Measurements from ENCODE around the gene TOM1.
"Not testable (repeated sequence)": the region's sequence is repeated elsewhere in the genome, so short reads cannot be mapped to it uniquely, and the experiment has no call there.

Gene TOM1

DNA sequence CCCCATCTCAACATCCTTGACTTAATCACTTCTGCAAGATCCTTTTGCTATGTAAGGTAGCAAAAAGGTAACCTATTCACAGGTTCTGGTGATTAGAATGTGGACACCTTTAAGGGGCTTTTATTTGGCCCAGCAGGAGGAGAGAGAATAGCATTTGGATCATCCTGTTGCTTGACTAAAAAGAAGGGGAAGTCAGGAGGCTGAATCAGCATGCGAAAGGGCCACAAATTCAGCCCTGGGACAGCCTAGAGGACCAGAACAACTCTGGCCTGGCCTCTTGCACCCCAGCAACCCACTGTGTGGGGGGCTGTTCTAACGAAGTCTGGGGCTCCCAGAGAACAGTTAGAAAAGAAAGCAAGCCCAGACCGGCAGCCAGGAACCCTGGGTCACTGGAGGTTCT is 78.0 kb downstream of the TOM1 start:
- no peak for DNase-seq

DNA sequence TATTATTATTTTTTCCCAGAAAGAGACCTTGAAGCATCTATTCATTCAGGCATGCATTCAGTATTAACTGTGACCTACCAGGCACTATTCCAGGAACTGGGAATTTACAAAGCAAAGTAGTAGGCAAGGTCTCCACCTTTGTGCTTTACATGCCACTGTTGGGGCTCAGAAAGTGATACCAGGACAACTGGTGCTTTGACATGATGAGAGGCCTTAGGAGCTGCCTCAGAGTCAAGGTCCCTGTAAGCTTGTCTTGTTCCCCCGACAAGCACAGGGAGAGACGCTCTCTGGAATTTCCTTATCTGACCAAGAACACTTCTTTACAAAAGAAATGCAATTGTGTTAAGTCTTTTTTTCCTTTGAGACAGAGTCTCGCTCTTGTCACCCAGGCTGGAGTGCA is 78.9 kb downstream of the TOM1 start:
- no peak for DNase-seq

DNA sequence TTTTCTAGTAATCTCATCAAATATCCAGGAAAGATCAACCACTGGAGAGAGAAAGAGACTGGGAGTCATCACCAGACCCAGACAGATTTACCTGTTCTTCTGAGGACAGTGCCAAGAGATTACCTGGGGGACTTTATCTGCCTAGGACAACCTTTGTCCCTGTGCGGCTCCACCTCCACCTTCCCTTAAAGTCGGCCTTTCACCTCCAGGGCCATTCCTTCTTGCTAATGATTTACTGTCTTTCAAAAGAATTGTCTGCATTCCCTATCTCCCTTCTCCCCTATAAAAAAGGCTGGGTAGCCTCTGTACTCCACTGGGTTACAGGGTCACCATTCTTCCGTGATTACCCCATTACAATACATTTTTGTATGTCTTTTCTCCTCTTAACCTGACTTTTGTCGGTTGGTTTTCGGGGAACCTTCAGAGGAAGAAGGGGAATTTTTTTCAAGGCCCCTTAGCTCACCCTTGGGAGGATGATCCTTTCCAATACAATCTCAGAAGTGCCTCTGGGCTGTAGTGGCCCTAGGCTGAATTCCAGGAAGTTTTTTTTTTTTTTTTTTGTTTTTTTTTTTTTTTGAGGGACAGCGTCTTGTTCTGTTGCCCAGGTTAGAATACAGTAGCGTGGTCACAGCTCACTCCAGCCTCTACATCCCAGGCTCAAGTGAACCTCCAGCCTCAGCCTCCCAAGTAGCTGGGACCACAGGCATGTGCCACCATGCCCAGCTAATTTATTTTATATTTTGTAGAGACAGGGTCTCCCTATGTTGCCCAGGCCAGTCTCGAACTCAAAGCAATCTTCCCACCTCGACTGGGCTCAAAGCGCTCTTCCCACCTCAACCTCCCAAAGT is 79.7 kb downstream of the TOM1 start:
- DNase-seq: no peak

DNA sequence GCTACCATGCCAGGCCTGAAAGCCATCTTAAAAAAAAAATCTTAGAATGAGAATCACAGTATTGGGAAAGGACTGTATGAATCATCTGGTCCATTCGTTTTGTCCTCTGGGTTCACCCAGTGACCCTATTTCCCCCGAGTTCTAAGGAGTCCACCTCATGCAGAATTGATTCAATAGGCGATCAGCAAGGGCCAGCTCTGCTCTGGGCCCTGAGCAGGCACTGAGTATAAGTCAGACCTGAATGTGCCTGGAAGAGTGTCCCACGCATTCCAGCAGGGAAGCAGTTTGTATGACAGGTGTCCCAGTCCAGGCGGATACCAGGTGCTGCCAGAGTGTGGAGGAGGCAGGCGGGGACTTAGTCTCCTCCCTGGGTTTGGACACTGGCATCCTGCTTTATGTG is 80.3 kb downstream of the TOM1 start:
- no peak for DNase-seq

DNA sequence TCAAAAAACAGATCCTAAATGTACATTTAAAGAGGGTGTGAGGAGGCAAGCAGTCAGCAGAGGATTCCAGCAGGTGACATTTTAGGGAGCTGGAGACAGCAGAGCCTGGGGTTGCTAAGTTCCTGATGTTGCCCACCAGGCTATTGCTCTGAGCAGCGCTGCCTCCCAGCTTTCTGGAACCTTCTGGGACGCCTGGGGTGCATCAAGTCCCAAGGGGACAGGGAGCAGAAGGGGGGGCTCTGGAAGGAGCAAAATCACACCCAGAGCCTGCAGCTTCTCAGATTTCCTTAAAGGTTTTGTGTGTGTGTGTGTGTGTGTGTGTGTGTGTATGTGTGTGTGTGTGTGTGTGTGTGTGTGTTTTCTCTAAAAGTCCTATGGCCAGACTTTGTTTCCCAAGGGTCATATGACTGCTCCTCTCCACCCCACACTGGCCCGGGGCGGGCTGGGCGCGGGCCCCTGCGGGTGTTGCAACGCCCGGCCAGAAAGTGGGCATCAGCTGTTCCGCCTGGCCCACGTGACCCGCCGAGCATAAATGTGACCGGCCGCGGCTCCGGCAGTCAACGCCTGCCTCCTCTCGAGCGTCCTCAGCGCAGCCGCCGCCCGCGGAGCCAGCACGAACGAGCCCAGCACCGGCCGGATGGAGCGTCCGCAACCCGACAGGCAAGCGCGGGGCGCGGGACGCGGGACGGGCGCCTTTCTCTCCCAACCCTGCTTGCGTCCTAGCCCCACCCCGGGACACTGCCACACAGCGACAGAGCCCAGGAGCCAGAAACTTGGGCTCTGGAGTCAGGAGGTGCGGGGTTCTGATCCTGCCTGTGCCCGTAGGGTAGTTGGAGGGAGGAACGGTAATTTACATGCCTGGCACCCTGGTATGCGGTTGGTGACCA is 81.1 kb downstream of the TOM1 start, which contains the start of gene HMOX1:
HMOX1 (plus strand) TSS at position 560 of the 887 bp plus-strand sequence; CDS start at position 638, 78 bp downstream.
- peak; percentile 50 for DNase-seq

DNA sequence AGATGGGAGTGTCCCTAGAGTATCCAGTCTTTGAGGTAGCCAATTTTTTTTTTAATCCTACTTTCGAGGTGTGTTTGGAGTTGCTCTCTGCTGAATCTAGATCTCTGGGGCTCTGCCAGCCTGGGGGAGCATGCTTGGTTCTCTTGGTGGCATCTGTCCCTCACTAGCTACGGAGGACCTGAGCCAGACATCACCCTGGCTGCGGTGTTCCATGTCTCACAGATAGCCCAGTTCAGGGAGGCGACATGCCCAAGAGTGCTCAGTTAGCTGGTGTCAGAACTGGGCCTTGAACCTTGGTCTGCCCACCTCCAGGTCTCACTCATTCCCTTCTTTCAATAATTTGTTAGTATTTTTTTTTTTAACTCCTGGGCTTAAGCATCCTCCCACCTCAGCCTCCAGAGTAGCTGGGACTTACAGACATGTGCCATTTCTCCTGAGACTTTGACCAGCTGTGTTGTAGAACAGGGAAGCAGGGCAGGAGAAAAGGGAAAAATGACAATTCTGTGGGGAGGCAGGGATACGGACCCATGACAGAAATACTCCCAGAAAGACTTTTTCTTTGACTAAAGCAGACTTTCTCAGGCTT is 81.8 kb downstream of the TOM1 start:
- no peak for DNase-seq

DNA sequence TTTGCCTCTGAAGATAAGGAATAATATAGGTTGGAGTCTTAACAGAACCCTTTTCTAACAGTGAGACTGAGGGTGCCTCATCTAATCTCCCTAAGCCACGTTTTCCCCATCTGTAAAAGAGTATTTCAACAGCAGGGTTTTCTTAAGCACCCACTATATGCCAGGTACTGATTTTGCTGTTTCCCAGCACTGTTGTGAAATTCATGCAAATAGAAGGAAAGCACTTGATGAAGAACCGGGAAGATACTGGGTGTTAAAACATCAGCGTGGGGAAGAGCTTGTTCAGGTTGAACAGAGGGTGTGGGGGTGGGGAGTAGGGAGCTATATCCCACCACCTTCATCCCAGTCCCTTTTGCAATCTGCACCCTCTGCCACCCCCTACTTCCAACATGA is 84.0 kb downstream of the TOM1 start:
- no peak for DNase-seq

DNA sequence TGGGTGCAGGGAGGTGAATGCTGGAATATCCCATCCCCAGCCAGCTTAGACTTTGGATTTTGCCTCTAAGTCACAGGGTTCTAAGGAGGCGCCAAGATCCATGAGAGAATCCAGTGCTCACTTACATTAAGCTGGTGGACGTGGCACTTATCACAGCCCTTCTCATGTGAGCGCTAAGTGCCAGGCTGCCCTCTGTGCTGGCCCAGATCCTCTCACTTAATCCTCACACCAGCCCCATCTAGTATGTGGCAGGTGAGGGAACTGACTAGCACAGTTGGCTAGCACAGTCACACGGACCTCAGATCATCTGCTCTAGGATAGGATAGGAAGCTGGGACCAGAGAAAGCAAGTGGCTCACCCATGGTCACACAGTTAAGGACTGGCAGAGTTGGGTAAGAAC is 84.8 kb downstream of the TOM1 start:
- DNase-seq: no peak

DNA sequence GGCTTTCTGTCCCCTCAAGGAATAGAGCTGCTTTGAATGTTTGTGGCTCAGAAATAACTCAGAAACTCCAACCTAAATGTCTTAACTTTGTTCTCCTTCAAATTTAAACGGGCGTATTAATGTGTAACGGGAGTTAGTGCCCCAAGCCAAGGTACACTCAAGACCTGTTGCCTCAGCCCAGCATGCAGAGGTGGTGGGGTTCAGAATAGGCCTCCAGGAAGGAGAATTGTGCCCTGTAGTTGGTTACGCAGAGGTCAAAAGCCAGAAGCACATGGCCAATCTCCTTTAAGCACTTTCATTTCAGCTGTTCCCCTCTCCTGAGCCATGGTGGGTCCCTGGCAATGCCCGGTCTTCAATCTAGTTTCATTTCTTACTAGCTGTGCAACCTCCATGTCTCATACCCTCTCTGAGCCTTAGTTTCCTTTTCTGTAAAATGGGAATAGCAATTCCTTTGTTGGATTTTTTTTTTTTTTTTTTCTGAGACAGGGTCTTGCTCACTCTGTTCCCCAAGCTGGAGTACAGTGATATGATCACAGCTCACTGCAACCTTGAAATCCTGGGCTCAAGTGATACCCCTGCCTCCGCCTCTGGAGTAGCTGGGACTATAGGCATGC is 85.4 kb downstream of the TOM1 start:
- no peak for DNase-seq

DNA sequence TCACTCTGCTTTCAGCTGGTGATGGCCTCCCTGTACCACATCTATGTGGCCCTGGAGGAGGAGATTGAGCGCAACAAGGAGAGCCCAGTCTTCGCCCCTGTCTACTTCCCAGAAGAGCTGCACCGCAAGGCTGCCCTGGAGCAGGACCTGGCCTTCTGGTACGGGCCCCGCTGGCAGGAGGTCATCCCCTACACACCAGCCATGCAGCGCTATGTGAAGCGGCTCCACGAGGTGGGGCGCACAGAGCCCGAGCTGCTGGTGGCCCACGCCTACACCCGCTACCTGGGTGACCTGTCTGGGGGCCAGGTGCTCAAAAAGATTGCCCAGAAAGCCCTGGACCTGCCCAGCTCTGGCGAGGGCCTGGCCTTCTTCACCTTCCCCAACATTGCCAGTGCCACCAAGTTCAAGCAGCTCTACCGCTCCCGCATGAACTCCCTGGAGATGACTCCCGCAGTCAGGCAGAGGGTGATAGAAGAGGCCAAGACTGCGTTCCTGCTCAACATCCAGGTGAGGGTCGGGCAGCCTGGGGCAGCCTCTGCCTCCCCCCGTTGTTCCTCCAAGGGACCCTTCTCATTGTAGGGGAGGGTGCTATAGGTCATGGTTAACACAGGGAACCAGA is 87.1 kb downstream of the TOM1 start:
- DNase-seq: no peak

DNA sequence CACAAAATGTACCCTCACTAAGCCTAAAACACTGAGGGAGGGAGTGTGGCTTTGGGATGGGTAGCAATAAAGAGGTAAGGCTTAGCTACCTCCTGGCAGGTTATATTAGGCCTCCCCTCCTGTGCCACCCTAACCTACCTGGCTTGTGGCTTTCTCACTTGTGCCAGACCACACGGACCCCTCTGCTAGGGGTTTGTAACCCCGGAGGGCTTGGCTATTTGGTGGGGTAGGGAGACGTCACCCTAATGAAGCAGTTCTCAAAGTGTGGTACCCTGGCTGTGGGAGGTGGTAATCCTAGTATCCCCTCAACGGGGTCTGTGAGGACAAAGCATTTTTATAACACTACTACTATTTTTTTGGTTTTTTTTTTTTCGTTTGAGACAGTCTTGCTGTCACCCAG is 91.2 kb downstream of the TOM1 start:
- no peak for DNase-seq

DNA sequence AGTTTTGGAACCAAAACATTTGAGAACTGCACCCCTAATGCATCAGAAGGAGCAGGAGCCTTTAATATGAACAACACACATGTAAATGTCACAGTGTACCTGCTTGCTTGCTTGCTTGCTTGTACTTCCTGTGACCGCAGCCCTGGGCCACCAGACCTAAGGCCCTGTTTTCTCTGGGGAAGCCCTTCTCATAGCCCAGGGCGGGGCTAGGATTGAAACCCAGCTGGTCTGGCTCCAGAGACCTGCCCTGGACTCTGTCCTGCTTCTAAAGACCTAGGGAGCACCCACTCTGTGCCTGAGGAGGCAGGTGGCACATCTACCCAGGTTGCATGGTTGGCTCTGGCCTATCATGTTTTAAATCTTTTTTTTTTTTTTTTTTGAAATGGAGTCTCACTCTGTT is 92.7 kb downstream of the TOM1 start:
- no peak for DNase-seq

DNA sequence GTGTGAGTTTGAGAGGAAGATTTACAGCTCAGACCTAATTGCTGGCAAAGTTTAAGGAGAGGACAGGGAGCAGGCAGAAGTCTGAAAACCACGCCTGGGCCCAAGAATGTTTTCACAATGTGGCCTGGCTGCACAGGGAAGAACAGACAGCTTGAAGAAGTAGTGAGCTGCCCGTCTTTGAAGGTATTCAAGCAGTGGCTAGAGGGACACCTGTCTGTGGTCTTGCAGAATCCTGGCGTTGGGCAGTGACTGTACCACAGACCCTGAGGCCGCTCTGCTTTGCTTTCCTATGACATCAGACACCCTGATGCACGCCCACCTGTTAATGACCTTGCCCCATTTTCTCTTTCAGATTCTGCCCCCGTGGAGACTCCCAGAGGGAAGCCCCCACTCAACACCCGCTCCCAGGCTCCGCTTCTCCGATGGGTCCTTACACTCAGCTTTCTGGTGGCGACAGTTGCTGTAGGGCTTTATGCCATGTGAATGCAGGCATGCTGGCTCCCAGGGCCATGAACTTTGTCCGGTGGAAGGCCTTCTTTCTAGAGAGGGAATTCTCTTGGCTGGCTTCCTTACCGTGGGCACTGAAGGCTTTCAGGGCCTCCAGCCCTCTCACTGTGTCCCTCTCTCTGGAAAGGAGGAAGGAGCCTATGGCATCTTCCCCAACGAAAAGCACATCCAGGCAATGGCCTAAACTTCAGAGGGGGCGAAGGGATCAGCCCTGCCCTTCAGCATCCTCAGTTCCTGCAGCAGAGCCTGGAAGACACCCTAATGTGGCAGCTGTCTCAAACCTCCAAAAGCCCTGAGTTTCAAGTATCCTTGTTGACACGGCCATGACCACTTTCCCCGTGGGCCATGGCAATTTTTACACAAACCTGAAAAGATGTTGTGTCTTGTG is 93.7 kb downstream of the TOM1 start:
- DNase-seq: no peak

DNA sequence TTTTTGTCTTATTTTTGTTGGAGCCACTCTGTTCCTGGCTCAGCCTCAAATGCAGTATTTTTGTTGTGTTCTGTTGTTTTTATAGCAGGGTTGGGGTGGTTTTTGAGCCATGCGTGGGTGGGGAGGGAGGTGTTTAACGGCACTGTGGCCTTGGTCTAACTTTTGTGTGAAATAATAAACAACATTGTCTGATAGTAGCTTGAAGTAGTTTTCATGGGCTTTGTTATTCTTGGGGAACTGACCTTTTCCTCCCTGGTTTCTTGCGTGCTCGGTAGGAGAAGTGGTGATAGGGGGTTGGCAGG is 94.3 kb downstream of the TOM1 start:
- no peak for DNase-seq

DNA sequence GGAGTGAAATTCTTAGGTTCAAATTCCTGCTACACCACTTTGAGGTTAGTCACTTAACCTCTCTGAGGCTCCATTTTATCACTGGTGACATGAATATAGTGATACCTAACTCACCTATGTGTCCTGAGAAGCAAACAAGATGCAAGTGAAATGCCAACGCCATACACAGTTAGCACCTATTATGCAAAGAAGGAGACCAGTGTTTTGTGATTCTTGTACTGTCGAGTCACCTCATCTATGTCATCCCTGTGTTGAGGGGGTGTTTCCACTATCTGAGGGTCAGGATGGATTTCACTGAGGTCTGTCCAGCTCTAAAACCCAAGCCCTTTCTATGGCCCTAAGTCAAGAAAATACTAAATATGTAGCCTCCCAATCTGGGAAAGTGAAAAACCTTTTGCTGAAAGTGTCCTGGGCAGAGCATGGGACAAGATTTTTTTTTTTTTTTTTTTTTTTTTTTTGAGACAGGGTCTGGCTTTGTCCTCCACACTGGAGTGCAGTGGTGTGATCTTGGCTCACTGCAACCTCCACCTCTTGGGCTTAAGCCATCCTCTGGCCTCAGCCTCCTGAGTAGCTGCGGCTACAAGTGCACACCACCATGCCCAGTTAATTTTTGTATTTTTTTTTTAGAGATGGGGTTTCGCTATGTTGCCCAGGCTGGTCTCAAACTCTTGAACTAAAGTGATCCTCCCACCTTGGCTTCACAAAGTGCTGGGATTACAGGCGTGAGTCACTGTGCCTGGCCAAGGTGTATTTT is 95.3 kb downstream of the TOM1 start:
- no peak for DNase-seq

DNA sequence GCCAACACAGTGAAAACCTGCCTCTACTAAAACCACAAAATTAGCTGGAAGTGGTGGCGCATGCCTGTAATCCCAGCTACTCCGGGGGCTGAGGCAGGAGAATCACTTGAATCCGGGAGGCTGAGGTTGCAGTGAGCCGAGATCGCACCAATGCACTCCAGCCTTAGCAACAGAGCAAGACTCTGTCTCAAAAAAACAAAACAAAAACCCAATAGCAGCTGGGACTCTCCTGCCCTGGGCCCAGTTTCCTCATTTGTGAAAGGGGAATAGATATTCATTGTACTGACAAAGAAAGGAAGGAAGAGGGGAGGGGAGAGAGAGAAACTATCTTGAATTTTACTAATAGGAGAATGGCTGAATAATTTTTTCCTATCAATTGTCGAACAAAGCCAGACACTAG is 96.9 kb downstream of the TOM1 start:
- not testable (repeated sequence) for DNase-seq

DNA sequence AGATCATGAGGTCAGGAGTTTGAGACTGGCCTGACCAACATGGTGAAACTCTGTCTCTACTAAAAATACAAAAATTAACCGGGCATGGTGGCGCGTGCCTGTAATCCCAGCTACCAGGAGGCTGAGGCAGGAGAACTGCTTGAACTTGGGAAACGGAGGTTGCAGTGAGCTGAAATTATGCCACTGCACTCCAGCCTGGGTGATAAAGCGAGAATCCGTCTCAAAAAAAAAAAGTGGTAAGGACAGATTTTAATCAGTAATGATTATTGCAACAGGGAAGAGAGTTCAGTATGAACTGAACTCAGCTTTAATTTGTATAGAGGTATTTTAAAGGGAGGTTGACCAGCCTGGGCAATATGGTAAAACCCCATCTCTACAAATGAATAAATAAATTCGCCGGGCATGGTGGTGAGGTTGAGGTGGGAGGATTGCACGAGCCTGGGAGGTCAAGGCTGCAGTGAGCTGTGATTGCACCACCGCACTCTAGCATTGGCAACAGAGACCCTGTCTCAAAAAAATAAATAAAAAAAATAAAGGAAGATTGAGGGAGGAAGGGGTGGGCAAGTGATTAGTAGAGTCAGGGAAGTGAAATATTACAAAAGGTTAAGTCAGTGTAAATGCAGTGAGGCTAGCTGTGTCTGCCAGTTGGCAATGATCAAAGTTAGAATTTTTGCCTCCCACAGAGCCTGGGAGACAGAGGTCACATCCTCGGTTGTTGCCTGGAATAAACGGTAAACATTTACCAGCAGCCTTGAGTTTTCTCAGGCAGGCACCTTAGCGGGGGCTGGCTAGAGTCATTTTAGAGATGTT is 97.6 kb downstream of the TOM1 start:
- DNase-seq: no peak

Measured in activated naive CD4-positive, alpha-beta T cell treated with Interleukin-2 at 50 U/mL for 16 hours (primary cell).